ENCODE measurements around the gene DUS2. TPM values are rescaled to one million over a fixed set of nuclear protein-coding genes. Genes with fewer than 3 reads are reported as not detected.

Gene DUS2
- total and polyA plus RNA-seq, 11 donors = 3.8 to 11.5 (median 7.2) TPM

DNA sequence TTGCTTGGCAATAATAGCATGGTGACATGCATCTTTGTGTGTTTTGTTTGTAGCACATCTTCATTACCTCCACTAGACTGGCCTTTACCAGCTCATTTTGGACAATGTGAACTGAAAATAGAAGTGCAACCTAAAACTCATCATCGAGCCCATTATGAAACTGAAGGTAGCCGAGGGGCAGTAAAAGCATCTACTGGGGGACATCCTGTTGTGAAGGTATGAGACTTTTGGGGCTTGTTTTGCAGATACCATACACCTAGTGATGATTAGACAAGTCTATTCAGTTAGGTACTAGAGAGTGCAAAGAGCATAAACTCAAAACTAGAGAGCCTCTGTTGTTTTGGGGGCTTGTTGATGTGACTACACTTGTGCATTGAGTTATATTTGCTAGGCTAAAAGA lies 103.3 kb downstream of the DUS2 start:
- H3K4me1 ChIP-seq = peaks cover 0 to 30% (median 4%) of the 10 kb centered on the region in 12 donors
- peaks cover 0 to 21% (median 14%) of the 10 kb centered on the region in 9 donors for H3K36me3 ChIP-seq
- 94 to 95% (median 95%) methylated on average over 2 of the region's 2 CpGs for WGBS, 4 donors
- no peak overlapping the region for H3K27ac ChIP-seq
- intact Hi-C loops (cut with DNase I) = no loop called here
- no peak for TF ChIP-seq POLR2A (IDR thresholded peaks at IDR 0.05)
- TF ChIP-seq, protein P1, sequence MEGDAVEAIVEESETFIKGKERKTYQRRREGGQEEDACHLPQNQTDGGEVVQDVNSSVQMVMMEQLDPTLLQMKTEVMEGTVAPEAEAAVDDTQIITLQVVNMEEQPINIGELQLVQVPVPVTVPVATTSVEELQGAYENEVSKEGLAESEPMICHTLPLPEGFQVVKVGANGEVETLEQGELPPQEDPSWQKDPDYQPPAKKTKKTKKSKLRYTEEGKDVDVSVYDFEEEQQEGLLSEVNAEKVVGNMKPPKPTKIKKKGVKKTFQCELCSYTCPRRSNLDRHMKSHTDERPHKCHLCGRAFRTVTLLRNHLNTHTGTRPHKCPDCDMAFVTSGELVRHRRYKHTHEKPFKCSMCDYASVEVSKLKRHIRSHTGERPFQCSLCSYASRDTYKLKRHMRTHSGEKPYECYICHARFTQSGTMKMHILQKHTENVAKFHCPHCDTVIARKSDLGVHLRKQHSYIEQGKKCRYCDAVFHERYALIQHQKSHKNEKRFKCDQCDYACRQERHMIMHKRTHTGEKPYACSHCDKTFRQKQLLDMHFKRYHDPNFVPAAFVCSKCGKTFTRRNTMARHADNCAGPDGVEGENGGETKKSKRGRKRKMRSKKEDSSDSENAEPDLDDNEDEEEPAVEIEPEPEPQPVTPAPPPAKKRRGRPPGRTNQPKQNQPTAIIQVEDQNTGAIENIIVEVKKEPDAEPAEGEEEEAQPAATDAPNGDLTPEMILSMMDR (IDR thresholded peaks at IDR 0.05) = no peak
- no peaks in the 10 kb centered on the region for H3K9me3 ChIP-seq
- DNase-seq (no peak), ATAC-seq (no peak)
- no peaks in the 10 kb centered on the region for H3K27me3 ChIP-seq
- no peak overlapping the region for H3K4me3 ChIP-seq

DNA sequence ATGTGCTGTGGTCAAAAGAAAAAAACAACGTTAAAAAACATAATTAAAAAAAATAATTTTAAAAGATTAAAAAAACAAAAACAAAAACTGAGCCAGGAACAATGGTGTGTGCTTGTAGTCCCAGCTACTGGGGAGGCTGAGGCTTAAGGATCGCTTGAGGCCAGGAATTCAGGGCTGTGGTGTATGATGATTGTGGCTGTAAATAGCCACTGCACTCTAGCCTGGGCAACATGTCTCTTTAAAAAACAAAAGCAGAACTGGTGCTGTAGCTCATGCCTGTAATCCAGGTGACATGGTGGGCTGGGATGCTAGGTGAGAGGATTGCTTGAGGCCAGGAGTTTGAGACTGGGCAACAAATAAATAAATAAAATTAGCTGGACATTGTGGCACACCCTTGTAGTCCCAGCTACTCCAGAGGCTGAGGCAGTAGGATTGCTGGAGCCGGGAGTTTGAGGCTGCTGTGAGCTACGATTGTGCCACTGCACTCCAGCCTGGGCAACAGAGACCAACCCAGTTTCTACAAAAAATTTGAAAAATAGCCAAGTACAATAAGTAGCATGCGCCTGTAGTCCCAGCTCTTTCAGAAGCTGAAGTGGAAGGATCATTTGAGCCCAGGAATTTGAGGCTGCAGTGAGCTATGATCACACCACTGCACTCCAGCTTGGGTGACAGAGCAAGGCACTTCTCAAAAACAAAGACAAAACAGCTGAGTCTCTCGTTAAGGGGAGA lies 105.7 kb downstream of the DUS2 start:
- intact Hi-C loops (cut with DNase I) = no loop called here
- Histone ChIP-seq H3K4me1 (peaks cover 0 to 40% (median 17%) of the 10 kb centered on the region in 12 donors), H3K9me3 (no peaks in the 10 kb centered on the region), H3K4me3 (no peak overlapping the region), H3K27ac (peak overlapping the region in 7 of 12 donors; percentile 7 to 44 (median 28)), H3K27me3 (no peaks in the 10 kb centered on the region), H3K36me3 (peaks cover 0 to 16% (median 9%) of the 10 kb centered on the region in 9 donors)
- no peak for TF ChIP-seq POLR2A (IDR thresholded peaks at IDR 0.05)
- TF ChIP-seq, protein P1 (IDR thresholded peaks at IDR 0.05) = no peak
- no peak for DNase-seq
- ATAC-seq = peak; percentile 56 to 69 (median 60)
- 54 to 64% (median 56%) methylated on average over 6 of the region's 6 CpGs for WGBS, 4 donors

Other genes with a start within 250 kb of the DUS2 start
- gene RANBP10, start 216.7 kb upstream of the DUS2 start, total RNA-seq = 10 to 100 TPM in 6 of 9 donors, 1 to 10 TPM in 3; 7.1 to 19.7 (median 12.3) TPM
- gene RANBP10, start 216.7 kb upstream of the DUS2 start, polyA plus RNA-seq = 10 to 100 TPM in 1 of 2 donors, 1 to 10 TPM in 1; 5.6 to 11.2 TPM
- gene TSNAXIP1, start 216.4 kb upstream of the DUS2 start, total RNA-seq = under 1 TPM in 8 of 9 donors, not detected in 1; 0.16 to 0.93 (median 0.46) TPM
- under 1 TPM; 0.67 to 0.76 TPM for gene TSNAXIP1, start 216.4 kb upstream of the DUS2 start, polyA plus RNA-seq
- 10 to 100 TPM; 24.9 to 87.5 (median 31.4) TPM for gene THAP11, start 181.0 kb upstream of the DUS2 start, total RNA-seq
- 10 to 100 TPM; 10.6 to 26.3 TPM for gene THAP11, start 181.0 kb upstream of the DUS2 start, polyA plus RNA-seq
- 100 to 1,000 TPM in 2 of 9 donors, 10 to 100 TPM in 7; 66.5 to 145 (median 90.9) TPM for gene NUTF2, start 176.4 kb upstream of the DUS2 start, total RNA-seq
- 100 to 1,000 TPM; 179 to 191 TPM for gene NUTF2, start 176.4 kb upstream of the DUS2 start, polyA plus RNA-seq
- 10 to 100 TPM; 14.4 to 31.2 (median 20.1) TPM for gene CENPT, start 175.6 kb upstream of the DUS2 start, total RNA-seq
- gene CENPT, start 175.6 kb upstream of the DUS2 start, polyA plus RNA-seq = 10 to 100 TPM; 25.7 to 28.0 TPM
- 10 to 100 TPM; 26.2 to 42.5 (median 32.5) TPM for gene EDC4, start 150.2 kb upstream of the DUS2 start, total RNA-seq
- gene EDC4, start 150.2 kb upstream of the DUS2 start, polyA plus RNA-seq = 10 to 100 TPM; 27.8 to 31.1 TPM
- gene NRN1L, start 138.4 kb upstream of the DUS2 start, total RNA-seq = 1 to 10 TPM in 4 of 9 donors, under 1 TPM in 2, not detected in 3; 0.78 to 5.8 (median 1.7) TPM
- gene NRN1L, start 138.4 kb upstream of the DUS2 start, polyA plus RNA-seq = 1 to 10 TPM; 1.7 to 1.8 TPM
- 10 to 100 TPM; 17.1 to 31.3 (median 21.6) TPM for gene PSKH1, start 130.0 kb upstream of the DUS2 start, total RNA-seq
- gene PSKH1, start 130.0 kb upstream of the DUS2 start, polyA plus RNA-seq = 10 to 100 TPM; 16.3 to 36.9 TPM
- gene CTRL, start 91.4 kb upstream of the DUS2 start, total RNA-seq = 1 to 10 TPM in 3 of 9 donors, under 1 TPM in 5, not detected in 1; 0.23 to 2.1 (median 0.74) TPM
- gene CTRL, start 91.4 kb upstream of the DUS2 start, polyA plus RNA-seq = under 1 TPM; 0.61 to 0.90 TPM
- gene PSMB10, start 86.4 kb upstream of the DUS2 start, total RNA-seq = 100 to 1,000 TPM in 1 of 9 donors, 10 to 100 TPM in 8; 39.4 to 182 (median 60.5) TPM
- 100 to 1,000 TPM in 1 of 2 donors, 10 to 100 TPM in 1; 56.9 to 118 TPM for gene PSMB10, start 86.4 kb upstream of the DUS2 start, polyA plus RNA-seq
- 10 to 100 TPM in 7 of 9 donors, 1 to 10 TPM in 2; 9.7 to 24.1 (median 18.2) TPM for gene LCAT, start 79.2 kb upstream of the DUS2 start, total RNA-seq
- gene LCAT, start 79.2 kb upstream of the DUS2 start, polyA plus RNA-seq = 10 to 100 TPM; 10.9 to 31.7 TPM
- gene SLC12A4, start 54.6 kb upstream of the DUS2 start, total RNA-seq = 10 to 100 TPM; 64.6 to 92.2 (median 86.8) TPM
- gene SLC12A4, start 54.6 kb upstream of the DUS2 start, polyA plus RNA-seq = 10 to 100 TPM; 65.3 to 81.5 TPM
- under 1 TPM in 2 of 9 donors, not detected in 7; 0.13 to 0.16 TPM for gene DPEP3, start 42.8 kb upstream of the DUS2 start, total RNA-seq
- gene DPEP3, start 42.8 kb upstream of the DUS2 start, polyA plus RNA-seq = not detected
- gene DPEP2, start 23.8 kb upstream of the DUS2 start, total RNA-seq = 1 to 10 TPM in 5 of 9 donors, under 1 TPM in 4; 0.42 to 9.8 (median 1.2) TPM
- 1 to 10 TPM; 1.1 to 1.2 TPM for gene DPEP2, start 23.8 kb upstream of the DUS2 start, polyA plus RNA-seq
- not detected for gene DPEP2NB, start 7.4 kb upstream of the DUS2 start, total RNA-seq
- not detected for gene DPEP2NB, start 7.4 kb upstream of the DUS2 start, polyA plus RNA-seq
- 10 to 100 TPM in 2 of 9 donors, 1 to 10 TPM in 7; 4.4 to 11.9 (median 8.8) TPM for gene DDX28, start 52 bp upstream of the DUS2 start, total RNA-seq
- 10 to 100 TPM in 1 of 2 donors, 1 to 10 TPM in 1; 8.3 to 10.7 TPM for gene DDX28, start 52 bp upstream of the DUS2 start, polyA plus RNA-seq
- 10 to 100 TPM; 20.6 to 35.1 (median 28.8) TPM for gene NFATC3, start 62.1 kb downstream of the DUS2 start, total RNA-seq
- gene NFATC3, start 62.1 kb downstream of the DUS2 start, polyA plus RNA-seq = 10 to 100 TPM in 1 of 2 donors, 1 to 10 TPM in 1; 5.9 to 12.1 TPM
- gene ESRP2, start 212.8 kb downstream of the DUS2 start, total RNA-seq = 1 to 10 TPM in 2 of 9 donors, under 1 TPM in 6, not detected in 1; 0.15 to 1.9 (median 0.63) TPM
- under 1 TPM; 0.30 to 0.33 TPM for gene ESRP2, start 212.8 kb downstream of the DUS2 start, polyA plus RNA-seq
- gene PLA2G15, start 222.1 kb downstream of the DUS2 start, total RNA-seq = 10 to 100 TPM; 27.3 to 68.0 (median 45.4) TPM
- gene PLA2G15, start 222.1 kb downstream of the DUS2 start, polyA plus RNA-seq = 10 to 100 TPM; 25.8 to 66.6 TPM
- gene SLC7A6, start 241.2 kb downstream of the DUS2 start, total RNA-seq = 10 to 100 TPM; 32.7 to 76.0 (median 45.1) TPM
- 10 to 100 TPM; 45.6 to 50.5 TPM for gene SLC7A6, start 241.2 kb downstream of the DUS2 start, polyA plus RNA-seq